A172 (cell line): Measurements from ENCODE around the gene OR2B6. TPM values are rescaled to one million over a fixed set of nuclear protein-coding genes. Genes with fewer than 3 reads are reported as not detected.

ENCODE experiments used
- DNase-seq: peaks from one replicate; pipeline ENCODE4 v3.0.0-alpha.2; 2015; ENCODE audit warnings: low spot score
- total RNA-seq: library from RNA; depleted of rRNA; stranded (reverse); fragments of >200 nt; shearing (Covaris generic); gene quantifications from 2 replicates; pipeline ENCODE4 v1.2.3, GENCODE V29; 2014; rRNA removed

Gene OR2B6
- total RNA-seq, 1 experiment from 2014 or later: not detected

GRCh38 chr6:28000351-28001045 lies 43.5 kb downstream of the OR2B6 start:
- no peak for DNase-seq

GRCh38 chr6:28001351-28001750 lies 44.3 kb downstream of the OR2B6 start:
- no peak for DNase-seq

- no peak for DNase-seq
These were observed 44.7 kb downstream of the OR2B6 start for GRCh38 chr6:28001751-28002150.

GRCh38 chr6:28002161-28002560 lies 45.1 kb downstream of the OR2B6 start:
- no peak for DNase-seq

- no peak for DNase-seq
These were observed 46.0 kb downstream of the OR2B6 start for GRCh38 chr6:28003059-28003458.

GRCh38 chr6:28003661-28004060 lies 46.6 kb downstream of the OR2B6 start:
- DNase-seq: no peak

- DNase-seq: no peak
These were observed 47.5 kb downstream of the OR2B6 start for GRCh38 chr6:28004350-28005151.

GRCh38 chr6:28005152-28005890 lies 48.3 kb downstream of the OR2B6 start:
- peak; percentile 27 for DNase-seq

- no peak for DNase-seq
These were observed 48.9 kb downstream of the OR2B6 start for GRCh38 chr6:28005975-28006374.

Other genes with a start within 250 kb of the OR2B6 start
- not detected in 2 replicates for gene OR2B2, start 44.8 kb upstream of the OR2B6 start, total RNA-seq
- gene ZNF165, start 123.3 kb downstream of the OR2B6 start, total RNA-seq: 0.09 and 1.4 TPM in 2 replicates
- gene ZSCAN16, start 167.4 kb downstream of the OR2B6 start, total RNA-seq: 7.7 and 9.9 TPM in 2 replicates
- 10.2 and 10.4 TPM in 2 replicates for gene ZKSCAN8, start 184.6 kb downstream of the OR2B6 start, total RNA-seq